Stimulated activated CD4-positive, alpha-beta T cell treated with anti-CD3 and anti-CD28 coated beads, Interleukin-4, amount 100 ng/mL, for 48 hours (primary cell): ENCODE data around the gene SLC1A5.

Experiments used
- DNase-seq, 2 donors: peaks; one replicate each; pipeline ENCODE4 v3.0.0-alpha.2; 2020; ENCODE audit warnings: low read depth in 2 of 2

SLC1A5 gene

GRCh38 chr19:46725859-46726393 lies 62.5 kb downstream of the SLC1A5 start:
- no peak for DNase-seq

GRCh38 chr19:46725036-46725820 lies 63.2 kb downstream of the SLC1A5 start:
- no peak for DNase-seq
